Measurements from ENCODE around the gene ITIH3.

Gene ITIH3

GRCh38 chr3:52786330-52787215 is 8.0 kb upstream of the ITIH3 start:
- CTCF ChIA-PET: interaction anchor here (2.1 kb wide), 1 partner anchor 12 kb away, joined by 5 read pairs; no protein-coding TSS in a partner anchor
- DNase-seq (ENCODE audit: extremely low spot score): no peak
- POLR2A ChIA-PET: interaction anchor here (4.8 kb wide), 1 partner anchor 16 kb away, joined by 17 read pairs; the partner anchor contains the start of gene NEK4
- TF ChIP-seq SUZ12 (IDR thresholded peaks at IDR 0.05): no peak
- no peak for TF ChIP-seq L3MBTL2 (conservative IDR thresholded peaks at IDR 0.05)
- TF ChIP-seq FOXK2 (IDR thresholded peaks at IDR 0.05): no peak
- no peak for TF ChIP-seq NFRKB (IDR thresholded peaks at IDR 0.05)

GRCh38 chr3:52787246-52787645 is 7.3 kb upstream of the ITIH3 start:
- TF ChIP-seq ELF4 (IDR thresholded peaks at IDR 0.05) (no peak), FOXA1 (IDR thresholded peaks at IDR 0.05) (no peak)
- POLR2A ChIA-PET: interaction anchor here (4.8 kb wide), 1 partner anchor 16 kb away, joined by 17 read pairs; the partner anchor contains the start of gene NEK4
- CTCF ChIA-PET: interaction anchor here (0.7 to 1.2 kb wide), 2 partner anchors 11 to 34 kb away, joined by 3 to 4 read pairs; no protein-coding TSS in a partner anchor
- no peak for DNase-seq (ENCODE audit: extremely low spot score)

- CTCF ChIA-PET: interaction anchor here (0.7 to 1.2 kb wide), 2 partner anchors 12 to 33 kb away, joined by 3 to 4 read pairs; no protein-coding TSS in a partner anchor
- POLR2A ChIA-PET: interaction anchor here (4.8 kb wide), 1 partner anchor 17 kb away, joined by 17 read pairs; the partner anchor contains the start of gene NEK4
- DNase-seq (ENCODE audit: extremely low spot score): no peak
- no peak for TF ChIP-seq SUZ12 (IDR thresholded peaks at IDR 0.05)
Observed at GRCh38 chr3:52787672-52788625, 6.6 kb upstream of the ITIH3 start.

GRCh38 chr3:52788890-52789745 is 5.5 kb upstream of the ITIH3 start:
- CTCF ChIA-PET: no interaction called here
- TF ChIP-seq ZNF384 (IDR thresholded peaks at IDR 0.05) (no peak), LEF1 (IDR thresholded peaks at IDR 0.05; ENCODE audit: borderline replicate concordance) (no peak), CTBP1 (IDR thresholded peaks at IDR 0.05; ENCODE audit: borderline replicate concordance) (no peak), BHLHE40 (IDR thresholded peaks at IDR 0.05; ENCODE audit: borderline replicate concordance) (no peak), ARNT (IDR thresholded peaks at IDR 0.05) (no peak), FOXM1 (IDR thresholded peaks at IDR 0.05; ENCODE audit: borderline replicate concordance) (no peak), PKNOX1 (IDR thresholded peaks at IDR 0.05) (no peak), ELF4 (IDR thresholded peaks at IDR 0.05) (no peak), L3MBTL2 (conservative IDR thresholded peaks at IDR 0.05) (no peak), SP1 (IDR thresholded peaks at IDR 0.05) (no peak), SUZ12 (IDR thresholded peaks at IDR 0.05) (no peak)
- POLR2A ChIA-PET: interaction anchor here (3.2 to 4.8 kb wide), 2 partner anchors 18 kb away, joined by 13 to 17 read pairs; partner anchors contain the start of gene NEK4
- no peak for DNase-seq (ENCODE audit: extremely low spot score)

GRCh38 chr3:52789746-52790040 is 4.9 kb upstream of the ITIH3 start:
- TF ChIP-seq FOXK2 (IDR thresholded peaks at IDR 0.05): no peak
- TF ChIP-seq ARNT (IDR thresholded peaks at IDR 0.05): no peak
- TF ChIP-seq CTBP1 (IDR thresholded peaks at IDR 0.05; ENCODE audit: borderline replicate concordance): no peak
- no peak for TF ChIP-seq TARDBP (IDR thresholded peaks at IDR 0.05)
- no peak for TF ChIP-seq L3MBTL2 (conservative IDR thresholded peaks at IDR 0.05)
- no peak for TF ChIP-seq NFRKB (IDR thresholded peaks at IDR 0.05)
- no peak for TF ChIP-seq FOXM1 (IDR thresholded peaks at IDR 0.05; ENCODE audit: borderline replicate concordance)
- ChIA-PET CTCF (no interaction called here), POLR2A (interaction anchor here (3.2 kb wide), 1 partner anchor 19 kb away, joined by 13 read pairs; the partner anchor contains the start of gene NEK4)
- no peak for DNase-seq (ENCODE audit: extremely low spot score)

- TF ChIP-seq L3MBTL2 (conservative IDR thresholded peaks at IDR 0.05) (no peak), ZNF384 (IDR thresholded peaks at IDR 0.05) (no peak), SUZ12 (IDR thresholded peaks at IDR 0.05) (no peak), NFRKB (IDR thresholded peaks at IDR 0.05) (no peak), LEF1 (IDR thresholded peaks at IDR 0.05; ENCODE audit: borderline replicate concordance) (no peak), SP1 (IDR thresholded peaks at IDR 0.05) (no peak), ELF4 (IDR thresholded peaks at IDR 0.05) (no peak), CTBP1 (IDR thresholded peaks at IDR 0.05; ENCODE audit: borderline replicate concordance) (no peak), FOXA1 (IDR thresholded peaks at IDR 0.05) (no peak), FOXM1 (IDR thresholded peaks at IDR 0.05; ENCODE audit: borderline replicate concordance) (no peak), BHLHE40 (IDR thresholded peaks at IDR 0.05; ENCODE audit: borderline replicate concordance) (no peak), TARDBP (IDR thresholded peaks at IDR 0.05) (no peak), PKNOX1 (IDR thresholded peaks at IDR 0.05) (no peak), FOXK2 (IDR thresholded peaks at IDR 0.05) (no peak)
- ChIA-PET POLR2A (interaction anchor here (3.2 kb wide), 1 partner anchor 19 kb away, joined by 13 read pairs; the partner anchor contains the start of gene NEK4), CTCF (no interaction called here)
- no peak for DNase-seq (ENCODE audit: extremely low spot score)
Observed at GRCh38 chr3:52790337-52790736, 4.3 kb upstream of the ITIH3 start.

Measured in HEK293T (cell line).